B cell (primary cell): ENCODE results near the gene BBIP1. TPM values are rescaled to one million over a fixed set of nuclear protein-coding genes. Genes with fewer than 3 reads are reported as not detected.

Experiments
- ATAC-seq: fragments of 200-7000 bp; cut with Tn5 transposase; one replicate; pipeline ENCODE4 v1.10.0; 2021; ENCODE audit warnings: low read depth, mild to moderate bottlenecking, moderate number of reproducible peaks, moderate library complexity
- CTCF ChIA-PET: fragments of 350-600 bp; sonication (Branson Sonifier 250); formaldehyde crosslinking; loops from one replicate; lab custom pipeline; 2021; ENCODE audit warnings: antibody characterized with exemption, inconsistent platforms; lab: Charles Lee
- POLR2A ChIA-PET: fragments of 350-600 bp; sonication (Branson Sonifier 250); formaldehyde crosslinking; loops from one replicate; lab custom pipeline; 2021; ENCODE audit warnings: antibody characterized with exemption; lab: Charles Lee
- DNase-seq: peaks from one replicate; pipeline ENCODE4 v3.0.0; 2013
- H2AFZ ChIP-seq: 2 replicates; pipeline ENCODE4 v1.6.1; 2012; ENCODE audit warnings: mild to moderate bottlenecking, low read depth, low read length; ENCODE audit not compliant: insufficient read depth, poor library complexity, severe bottlenecking
- H3K27ac ChIP-seq, 2 donors: 1 replicate in 1 of 2; 2 replicates in 1 of 2; pipeline ENCODE4 v1.5.1; 2012 to 2013; ENCODE audit warnings: low read length in 2 of 2, mild to moderate bottlenecking in 2 of 2, moderate library complexity in 1 of 2
- H3K27me3 ChIP-seq, 4 experiments: fragments of 200-600 bp in 1 of 4; sonication (generic) in 1 of 4; replicated peaks in 1 of 4; 1 replicate in 2 of 4; 2 replicates in 2 of 4; pipeline versions ENCODE4 v1.6.1 to v1.7.0; 2013 to 2016; ENCODE audit warnings: low read length in 3 of 4, mild to moderate bottlenecking in 2 of 4, mixed read lengths in 1 of 4, moderate library complexity in 1 of 4; ENCODE audit not compliant: insufficient read depth in 4 of 4, control insufficient read depth in 3 of 4; ENCODE audit errors: control extremely low read depth in 1 of 4
- H3K36me3 ChIP-seq, 2 experiments: replicated peaks in 1 of 2; 1 replicate in 1 of 2; 2 replicates in 1 of 2; pipeline versions ENCODE4 v1.6.1 to v1.7.1; 2013; ENCODE audit warnings: low read length in 1 of 2; ENCODE audit not compliant: insufficient read depth in 2 of 2, control insufficient read depth in 1 of 2; ENCODE audit errors: control extremely low read depth in 1 of 2, extremely low read depth in 1 of 2
- H3K4me1 ChIP-seq, 2 donors: fragments of 200-600 bp in 1 of 2; sonication (generic) in 1 of 2; 1 replicate in 1 of 2; 2 replicates in 1 of 2; pipeline versions ENCODE4 v1.5.1 to v1.6.1; 2013 to 2017; ENCODE audit warnings: low read length in 2 of 2; ENCODE audit not compliant: control insufficient read depth in 2 of 2, insufficient read depth in 2 of 2
- H3K4me2 ChIP-seq: replicated peaks from 2 replicates; pipeline ENCODE3; 2012; ENCODE audit warnings: mild to moderate bottlenecking, low read depth, low read length; ENCODE audit not compliant: poor library complexity, severe bottlenecking
- H3K4me3 ChIP-seq, 5 experiments: fragments of 200-600 bp in 1 of 5; sonication (generic) in 1 of 5; 1 replicate in 3 of 5; 2 replicates in 2 of 5; pipeline versions ENCODE4 v1.5.1 to v1.7.0; 2011 to 2016; ENCODE audit warnings: low read length in 4 of 5, mild to moderate bottlenecking in 4 of 5, low read depth in 2 of 5, control low read depth in 1 of 5, moderate library complexity in 1 of 5; ENCODE audit not compliant: insufficient read depth in 1 of 5; ENCODE audit errors: control extremely low read depth in 1 of 5, extremely low read depth in 1 of 5
- H3K79me2 ChIP-seq: fragments of 200-600 bp; sonication (generic); one replicate; pipeline ENCODE4 v1.6.0; 2016; ENCODE audit warnings: low read length; ENCODE audit not compliant: control insufficient read depth, insufficient read depth
- H3K9ac ChIP-seq: fragments of 200-600 bp; sonication (generic); 2 replicates; pipeline ENCODE4 v1.6.1; 2017; ENCODE audit warnings: mild to moderate bottlenecking, low read length, moderate library complexity
- H3K9me3 ChIP-seq, 3 donors: one replicate each; pipeline versions ENCODE4 v1.6.1 to v1.7.1; 2013; ENCODE audit warnings: low read length in 2 of 3; ENCODE audit not compliant: control insufficient read depth in 2 of 3, insufficient read depth in 1 of 3; ENCODE audit errors: control extremely low read depth in 1 of 3
- H4K20me1 ChIP-seq: 2 replicates; pipeline ENCODE4 v1.6.0; 2012; ENCODE audit warnings: mild to moderate bottlenecking, low read length; ENCODE audit not compliant: insufficient read depth, control insufficient read depth, poor library complexity, severe bottlenecking
- H3K27ac Mint-ChIP-seq: one replicate; pipeline ENCODE4 v1.8.0; 2021; ENCODE audit warnings: mixed read lengths
- H3K27me3 Mint-ChIP-seq: one replicate; pipeline ENCODE4 v1.8.0; 2021; ENCODE audit warnings: mixed read lengths
- H3K4me1 Mint-ChIP-seq: one replicate; pipeline ENCODE4 v1.8.0; 2021; ENCODE audit warnings: mixed read lengths
- H3K4me3 Mint-ChIP-seq: one replicate; pipeline ENCODE4 v1.8.0; 2021; ENCODE audit warnings: mixed read lengths
- H3K9me3 Mint-ChIP-seq: one replicate; pipeline ENCODE4 v1.8.0; 2022; ENCODE audit warnings: mixed read lengths; ENCODE audit not compliant: insufficient read depth
- EZH2 ChIP-seq: IDR thresholded peaks from 2 replicates; pipeline ENCODE4 v1.6.1; 2012; ENCODE audit warnings: borderline replicate concordance, low read depth, mild to moderate bottlenecking, moderate library complexity, low read length; ENCODE audit not compliant: insufficient read depth, poor library complexity, severe bottlenecking
- WGBS: methylation state at CpG from one replicate; pipeline ENCODE4 v1.1.5; 2013; ENCODE audit warnings: missing lambda C conversion rate; ENCODE audit not compliant: insufficient coverage; 5-methylcytosine and 5-hydroxymethylcytosine counted together
- intact Hi-C: fragments of 100-400 bp; cut with micrococcal nuclease; formaldehyde crosslinking; loops from one replicate; pipeline ENCODE4 v1.10.0; 2022
- polyA plus RNA-seq: library from polyadenylated mRNA; depleted of rRNA; stranded (reverse); fragments of >200 nt; gene quantifications from 2 replicates; pipeline ENCODE4 v1.2.3, GENCODE V29; 2012
- total RNA-seq, 2 donors: library from RNA; stranded (reverse); fragments of 120-200 nt in 1 of 2; gene quantifications; 1 replicate in 1 of 2; 2 replicates in 1 of 2; pipeline versions ENCODE4 v1.2.3 to v1.2.4, GENCODE V29; 2013 to 2022
- TF ChIP-seq, protein P1 (sequence below): fragments of 200-600 bp; IDR thresholded peaks from one replicate; pipeline ENCODE4 v1.8.0; 2022; ENCODE audit warnings: antibody characterized with exemption, mild to moderate bottlenecking

Gene BBIP1
- total and polyA plus RNA-seq, 2 donors (not counting 1 experiment from before 2014, with no cell fraction given) = 10.6 to 46.1 TPM

DNA sequence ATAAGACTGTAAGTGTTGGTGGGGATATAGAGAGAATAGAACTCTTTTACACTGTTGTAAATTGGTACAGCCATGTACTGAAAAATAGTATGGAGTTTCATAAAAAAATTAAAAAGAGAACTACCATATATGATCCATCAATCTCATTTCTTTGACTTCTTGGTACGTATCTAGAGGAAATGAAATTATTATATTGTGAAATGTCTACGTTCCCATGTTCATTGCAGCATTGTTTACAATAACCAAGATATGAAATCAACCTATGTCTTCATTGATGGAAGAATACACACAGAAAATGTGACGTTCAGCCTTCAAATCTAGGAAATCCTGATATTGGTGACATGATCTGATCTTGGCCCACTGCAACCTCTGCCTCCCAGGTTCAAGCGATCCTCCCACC lies 32.4 kb upstream of the BBIP1 start:
- POLR2A ChIA-PET = no interaction called here
- Histone ChIP-seq H3K79me2 (peaks cover 97% of the 10 kb centered on the region), H3K27ac (no peak overlapping the region), H3K4me3 (no peak overlapping the region), H2AFZ (no peak overlapping the region), H3K36me3 (peaks cover 6 to 14% of the 10 kb centered on the region in 2 experiments), H4K20me1 (peaks cover 87% of the 10 kb centered on the region), H3K4me1 (peaks cover 0 to 12% of the 10 kb centered on the region in 2 donors), H3K4me2 (no peak overlapping the region), H3K9ac (no peak overlapping the region), H3K27me3 (no peaks in the 10 kb centered on the region), H3K9me3 (peaks cover 0 to 3% (median 0%) of the 10 kb centered on the region in 3 donors)
- CTCF ChIA-PET = no interaction called here
- H3K27ac Mint-ChIP-seq = no peak overlapping the region
- DNase-seq (no peak), ATAC-seq (no peak)
- TF ChIP-seq, protein P1, sequence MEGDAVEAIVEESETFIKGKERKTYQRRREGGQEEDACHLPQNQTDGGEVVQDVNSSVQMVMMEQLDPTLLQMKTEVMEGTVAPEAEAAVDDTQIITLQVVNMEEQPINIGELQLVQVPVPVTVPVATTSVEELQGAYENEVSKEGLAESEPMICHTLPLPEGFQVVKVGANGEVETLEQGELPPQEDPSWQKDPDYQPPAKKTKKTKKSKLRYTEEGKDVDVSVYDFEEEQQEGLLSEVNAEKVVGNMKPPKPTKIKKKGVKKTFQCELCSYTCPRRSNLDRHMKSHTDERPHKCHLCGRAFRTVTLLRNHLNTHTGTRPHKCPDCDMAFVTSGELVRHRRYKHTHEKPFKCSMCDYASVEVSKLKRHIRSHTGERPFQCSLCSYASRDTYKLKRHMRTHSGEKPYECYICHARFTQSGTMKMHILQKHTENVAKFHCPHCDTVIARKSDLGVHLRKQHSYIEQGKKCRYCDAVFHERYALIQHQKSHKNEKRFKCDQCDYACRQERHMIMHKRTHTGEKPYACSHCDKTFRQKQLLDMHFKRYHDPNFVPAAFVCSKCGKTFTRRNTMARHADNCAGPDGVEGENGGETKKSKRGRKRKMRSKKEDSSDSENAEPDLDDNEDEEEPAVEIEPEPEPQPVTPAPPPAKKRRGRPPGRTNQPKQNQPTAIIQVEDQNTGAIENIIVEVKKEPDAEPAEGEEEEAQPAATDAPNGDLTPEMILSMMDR = no peak
- no peak for TF ChIP-seq EZH2
- intact Hi-C loops = no loop called here
- no peak overlapping the region for H3K4me3 Mint-ChIP-seq
- peaks cover 64% of the 10 kb centered on the region for H3K4me1 Mint-ChIP-seq
- WGBS = 100% methylated on average over 1 of the region's 4 CpGs
- peaks cover 3% of the 10 kb centered on the region for H3K9me3 Mint-ChIP-seq
- no peaks in the 10 kb centered on the region for H3K27me3 Mint-ChIP-seq

DNA sequence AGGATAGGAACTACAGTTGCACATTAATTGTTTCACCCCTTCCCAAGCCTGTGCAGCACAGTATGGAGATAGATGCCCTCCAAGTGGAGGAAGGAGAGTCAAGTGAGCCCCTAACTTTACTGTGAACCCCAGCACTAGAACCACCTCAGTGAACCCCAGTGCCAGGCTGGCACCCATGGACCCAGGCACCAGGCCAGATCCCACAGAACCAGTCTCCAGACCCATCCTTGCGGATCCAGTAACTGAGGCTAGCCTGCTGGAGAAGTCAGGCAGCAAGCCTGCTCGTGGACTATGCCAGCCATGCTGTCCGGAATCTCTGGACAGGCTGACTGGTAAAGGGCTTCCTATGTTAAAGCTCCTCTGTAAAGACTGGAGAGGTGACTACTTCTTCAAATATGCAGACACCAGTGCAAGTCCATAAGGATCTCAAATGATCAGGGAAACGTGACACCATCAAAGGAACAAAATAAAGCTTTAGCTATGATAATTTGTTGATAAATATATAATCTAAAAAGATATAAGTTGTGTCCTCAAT lies 28.1 kb upstream of the BBIP1 start:
- Mint-ChIP-seq H3K4me1 (peaks cover 67% of the 10 kb centered on the region), H3K9me3 (peaks cover under 1% of the 10 kb centered on the region), H3K27me3 (no peaks in the 10 kb centered on the region), H3K27ac (no peak overlapping the region), H3K4me3 (no peak overlapping the region)
- peaks cover 13 to 29% of the 10 kb centered on the region in 2 donors for H3K4me1 ChIP-seq
- no peak overlapping the region for H3K27ac ChIP-seq
- H2AFZ ChIP-seq = no peak overlapping the region
- POLR2A ChIA-PET = no interaction called here
- no peak overlapping the region for H3K4me3 ChIP-seq
- intact Hi-C loops = no loop called here
- DNase-seq (no peak), ATAC-seq (no peak)
- TF ChIP-seq, protein P1 = no peak
- no peak for TF ChIP-seq EZH2
- WGBS = 67% methylated on average over 3 of the region's 4 CpGs
- peaks cover 93% of the 10 kb centered on the region for H4K20me1 ChIP-seq
- no peaks in the 10 kb centered on the region for H3K27me3 ChIP-seq
- H3K36me3 ChIP-seq = peaks cover 15 to 17% of the 10 kb centered on the region in 2 experiments
- peaks cover 0 to 3% (median 0%) of the 10 kb centered on the region in 3 donors for H3K9me3 ChIP-seq
- H3K4me2 ChIP-seq = no peak overlapping the region
- peaks cover 100% of the 10 kb centered on the region for H3K79me2 ChIP-seq
- CTCF ChIA-PET = interaction anchor here (0.8 to 1.0 kb wide), 3 partner anchors 50 to 330 kb away, joined by 3 read pairs; no protein-coding TSS in a partner anchor
- no peak overlapping the region for H3K9ac ChIP-seq
